Measurements from ENCODE around the gene POLR2H. TPM values are rescaled to one million over a fixed set of nuclear protein-coding genes. Genes with fewer than 3 reads are reported as not detected.

The POLR2H gene
- polyA plus RNA-seq, 1 donor (not counting 4 experiments of a cell fraction or from before 2014, with no cell fraction given) = 202 TPM

DNA sequence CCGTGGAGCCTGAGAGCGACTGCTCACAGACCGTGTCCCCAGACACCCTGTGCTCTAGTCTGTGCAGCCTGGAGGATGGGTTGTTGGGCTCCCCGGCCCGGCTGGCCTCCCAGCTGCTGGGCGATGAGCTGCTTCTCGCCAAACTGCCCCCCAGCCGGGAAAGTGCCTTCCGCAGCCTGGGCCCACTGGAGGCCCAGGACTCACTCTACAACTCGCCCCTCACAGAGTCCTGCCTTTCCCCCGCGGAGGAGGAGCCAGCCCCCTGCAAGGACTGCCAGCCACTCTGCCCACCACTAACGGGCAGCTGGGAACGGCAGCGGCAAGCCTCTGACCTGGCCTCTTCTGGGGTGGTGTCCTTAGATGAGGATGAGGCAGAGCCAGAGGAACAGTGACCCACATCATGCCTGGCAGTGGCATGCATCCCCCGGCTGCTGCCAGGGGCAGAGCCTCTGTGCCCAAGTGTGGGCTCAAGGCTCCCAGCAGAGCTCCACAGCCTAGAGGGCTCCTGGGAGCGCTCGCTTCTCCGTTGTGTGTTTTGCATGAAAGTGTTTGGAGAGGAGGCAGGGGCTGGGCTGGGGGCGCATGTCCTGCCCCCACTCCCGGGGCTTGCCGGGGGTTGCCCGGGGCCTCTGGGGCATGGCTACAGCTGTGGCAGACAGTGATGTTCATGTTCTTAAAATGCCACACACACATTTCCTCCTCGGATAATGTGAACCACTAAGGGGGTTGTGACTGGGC, 16.8 kb upstream of the POLR2H start:
- DNase-seq (ENCODE audit: low read depth, low spot score) (no peak), FAIRE-seq (no peak)
- dilution Hi-C loops (cut with MboI; ENCODE audit: extremely low pct_ligation_motif_present, low sequenced_read_pairs) = no loop called here
- no peak overlapping the region for H3K9ac ChIP-seq (ENCODE audit: control insufficient read depth, extremely low read depth, insufficient read depth, low read length)
- H3K9me3 ChIP-seq (ENCODE audit: control insufficient read depth, low read depth, low read length) = no peaks in the 10 kb centered on the region
- no peaks in the 10 kb centered on the region for H3K27me3 ChIP-seq (ENCODE audit: control insufficient read depth, extremely low read depth, insufficient read depth, low read length)
- H3K36me3 ChIP-seq (ENCODE audit: control insufficient read depth in 2 of 2, extremely low read depth in 1 of 2, insufficient read depth in 2 of 2, low read length in 2 of 2) = peaks cover 15 to 17% of the 10 kb centered on the region in 2 experiments
- H3K27ac ChIP-seq (ENCODE audit: control insufficient read depth, insufficient read depth, low read length) = no peak overlapping the region
- H3K4me3 ChIP-seq (ENCODE audit: control insufficient read depth in 2 of 3, extremely low read depth in 1 of 3, insufficient read depth in 2 of 3, low read depth in 1 of 3, low read length in 3 of 3) = no peak overlapping the region
- H3K79me2 ChIP-seq (ENCODE audit: control insufficient read depth, insufficient read depth, low read length) = peaks cover 4% of the 10 kb centered on the region
- H3K4me2 ChIP-seq (ENCODE audit: control insufficient read depth, extremely low read depth, insufficient read depth, low read depth, low read length) = no peak overlapping the region
- peaks cover 3% of the 10 kb centered on the region for H4K20me1 ChIP-seq (ENCODE audit: control insufficient read depth, extremely low read depth, insufficient read depth, low read length)
- H3K9me1 ChIP-seq (ENCODE audit: control insufficient read depth, extremely low read depth, insufficient read depth, low read length) = peaks cover 3% of the 10 kb centered on the region
- no peak overlapping the region for H2AFZ ChIP-seq (ENCODE audit: control insufficient read depth, low read length)
- no peak for TF ChIP-seq EZH2 (IDR thresholded peaks at IDR 0.05; ENCODE audit: low read length)
- TF ChIP-seq, protein P1, sequence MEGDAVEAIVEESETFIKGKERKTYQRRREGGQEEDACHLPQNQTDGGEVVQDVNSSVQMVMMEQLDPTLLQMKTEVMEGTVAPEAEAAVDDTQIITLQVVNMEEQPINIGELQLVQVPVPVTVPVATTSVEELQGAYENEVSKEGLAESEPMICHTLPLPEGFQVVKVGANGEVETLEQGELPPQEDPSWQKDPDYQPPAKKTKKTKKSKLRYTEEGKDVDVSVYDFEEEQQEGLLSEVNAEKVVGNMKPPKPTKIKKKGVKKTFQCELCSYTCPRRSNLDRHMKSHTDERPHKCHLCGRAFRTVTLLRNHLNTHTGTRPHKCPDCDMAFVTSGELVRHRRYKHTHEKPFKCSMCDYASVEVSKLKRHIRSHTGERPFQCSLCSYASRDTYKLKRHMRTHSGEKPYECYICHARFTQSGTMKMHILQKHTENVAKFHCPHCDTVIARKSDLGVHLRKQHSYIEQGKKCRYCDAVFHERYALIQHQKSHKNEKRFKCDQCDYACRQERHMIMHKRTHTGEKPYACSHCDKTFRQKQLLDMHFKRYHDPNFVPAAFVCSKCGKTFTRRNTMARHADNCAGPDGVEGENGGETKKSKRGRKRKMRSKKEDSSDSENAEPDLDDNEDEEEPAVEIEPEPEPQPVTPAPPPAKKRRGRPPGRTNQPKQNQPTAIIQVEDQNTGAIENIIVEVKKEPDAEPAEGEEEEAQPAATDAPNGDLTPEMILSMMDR (optimal IDR thresholded peaks at IDR 0.05 in 1 of 3, IDR thresholded peaks at IDR 0.05 in 1 of 3, conservative IDR thresholded peaks at IDR 0.05 in 1 of 3; ENCODE audit: extremely low read depth in 1 of 3, insufficient read depth in 2 of 3, low read length in 3 of 3) = no peak
- H3K4me1 ChIP-seq (ENCODE audit: control insufficient read depth, extremely low read depth, insufficient read depth, low read length) = peaks cover 31% of the 10 kb centered on the region

GRCh38 chr3:184345317-184346144, 16.0 kb upstream of the POLR2H start:
- Histone ChIP-seq H3K4me1 (ENCODE audit: control insufficient read depth, extremely low read depth, insufficient read depth, low read length) (peaks cover 28% of the 10 kb centered on the region), H3K27ac (ENCODE audit: control insufficient read depth, insufficient read depth, low read length) (no peak overlapping the region), H3K9ac (ENCODE audit: control insufficient read depth, extremely low read depth, insufficient read depth, low read length) (no peak overlapping the region), H3K36me3 (ENCODE audit: control insufficient read depth in 2 of 2, extremely low read depth in 1 of 2, insufficient read depth in 2 of 2, low read length in 2 of 2) (peaks cover 15 to 17% of the 10 kb centered on the region in 2 experiments), H3K4me2 (ENCODE audit: control insufficient read depth, extremely low read depth, insufficient read depth, low read depth, low read length) (peak overlapping the region; percentile 27), H3K9me3 (ENCODE audit: control insufficient read depth, low read depth, low read length) (no peaks in the 10 kb centered on the region), H3K4me3 (ENCODE audit: control insufficient read depth in 2 of 3, extremely low read depth in 1 of 3, insufficient read depth in 2 of 3, low read depth in 1 of 3, low read length in 3 of 3) (no peak overlapping the region), H3K9me1 (ENCODE audit: control insufficient read depth, extremely low read depth, insufficient read depth, low read length) (peaks cover 3% of the 10 kb centered on the region), H3K79me2 (ENCODE audit: control insufficient read depth, insufficient read depth, low read length) (peaks cover 3% of the 10 kb centered on the region), H2AFZ (ENCODE audit: control insufficient read depth, low read length) (no peak overlapping the region), H3K27me3 (ENCODE audit: control insufficient read depth, extremely low read depth, insufficient read depth, low read length) (no peaks in the 10 kb centered on the region), H4K20me1 (ENCODE audit: control insufficient read depth, extremely low read depth, insufficient read depth, low read length) (peaks cover 3% of the 10 kb centered on the region)
- DNase-seq (ENCODE audit: low read depth, low spot score) = no peak
- no peak for FAIRE-seq
- TF ChIP-seq, protein P1 (optimal IDR thresholded peaks at IDR 0.05 in 1 of 3, IDR thresholded peaks at IDR 0.05 in 1 of 3, conservative IDR thresholded peaks at IDR 0.05 in 1 of 3; ENCODE audit: extremely low read depth in 1 of 3, insufficient read depth in 2 of 3, low read length in 3 of 3) = peak in 2 of 3 experiments; percentile 59 to 64
- no peak for TF ChIP-seq EZH2 (IDR thresholded peaks at IDR 0.05; ENCODE audit: low read length)
- dilution Hi-C loops (cut with MboI; ENCODE audit: extremely low pct_ligation_motif_present, low sequenced_read_pairs) = no loop called here
